Measurements from ENCODE around the gene WDR72.

Gene WDR72

GRCh38 chr15:53681056-53681455 lies 78.4 kb downstream of the WDR72 start:
- TF ChIP-seq, protein P1, sequence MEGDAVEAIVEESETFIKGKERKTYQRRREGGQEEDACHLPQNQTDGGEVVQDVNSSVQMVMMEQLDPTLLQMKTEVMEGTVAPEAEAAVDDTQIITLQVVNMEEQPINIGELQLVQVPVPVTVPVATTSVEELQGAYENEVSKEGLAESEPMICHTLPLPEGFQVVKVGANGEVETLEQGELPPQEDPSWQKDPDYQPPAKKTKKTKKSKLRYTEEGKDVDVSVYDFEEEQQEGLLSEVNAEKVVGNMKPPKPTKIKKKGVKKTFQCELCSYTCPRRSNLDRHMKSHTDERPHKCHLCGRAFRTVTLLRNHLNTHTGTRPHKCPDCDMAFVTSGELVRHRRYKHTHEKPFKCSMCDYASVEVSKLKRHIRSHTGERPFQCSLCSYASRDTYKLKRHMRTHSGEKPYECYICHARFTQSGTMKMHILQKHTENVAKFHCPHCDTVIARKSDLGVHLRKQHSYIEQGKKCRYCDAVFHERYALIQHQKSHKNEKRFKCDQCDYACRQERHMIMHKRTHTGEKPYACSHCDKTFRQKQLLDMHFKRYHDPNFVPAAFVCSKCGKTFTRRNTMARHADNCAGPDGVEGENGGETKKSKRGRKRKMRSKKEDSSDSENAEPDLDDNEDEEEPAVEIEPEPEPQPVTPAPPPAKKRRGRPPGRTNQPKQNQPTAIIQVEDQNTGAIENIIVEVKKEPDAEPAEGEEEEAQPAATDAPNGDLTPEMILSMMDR (IDR thresholded peaks at IDR 0.05; ENCODE audit: low read length, missing control alignments): no peak
- DNase-seq (ENCODE audit: low read depth): no peak
- H3K4me3 ChIP-seq (replicated peaks; ENCODE audit: low read depth, low read length): no peak overlapping the region

DNA sequence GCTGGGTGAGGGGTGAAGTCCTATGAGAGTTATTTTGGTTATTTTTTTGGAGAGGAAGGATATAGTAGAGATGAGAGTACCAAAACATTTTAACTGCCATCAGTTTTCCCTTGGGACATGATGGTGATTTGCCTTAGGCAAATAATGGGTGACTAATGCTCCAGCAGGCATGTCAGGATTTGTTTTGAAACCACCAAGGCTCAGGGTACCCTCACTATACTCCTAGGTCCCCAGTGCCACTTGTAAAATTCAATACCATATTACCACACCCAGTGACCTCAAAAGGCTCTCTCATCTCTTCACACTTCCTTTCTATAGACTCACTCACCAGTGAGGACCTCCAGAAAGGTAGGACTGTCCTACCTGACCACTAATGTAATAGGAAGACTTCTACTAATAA lies 83.6 kb downstream of the WDR72 start:
- H3K4me3 ChIP-seq (replicated peaks; ENCODE audit: low read depth, low read length): no peak overlapping the region
- TF ChIP-seq, protein P1 (IDR thresholded peaks at IDR 0.05; ENCODE audit: low read length, missing control alignments): no peak
- no peak for DNase-seq (ENCODE audit: low read depth)

DNA sequence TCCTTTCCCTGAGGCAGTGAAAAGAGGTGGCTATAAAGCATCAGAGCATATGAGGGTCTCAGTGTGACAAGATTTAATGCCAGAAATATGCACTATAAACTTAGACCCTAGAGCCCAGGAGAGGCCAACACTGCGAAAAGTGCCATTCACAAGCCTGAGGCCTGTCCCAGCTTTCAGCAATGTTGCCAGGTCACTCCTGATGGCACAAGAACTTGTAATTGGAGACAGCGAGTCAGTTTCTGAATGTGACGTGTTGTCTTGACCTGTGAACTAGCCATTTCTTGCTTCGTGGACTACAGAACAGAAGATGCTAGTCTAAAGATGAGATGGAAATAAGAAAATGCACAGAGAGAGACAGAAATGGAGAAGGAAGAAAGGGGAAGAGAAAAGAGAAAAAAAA lies 87.9 kb downstream of the WDR72 start:
- H3K4me3 ChIP-seq (replicated peaks; ENCODE audit: low read depth, low read length): no peak overlapping the region
- TF ChIP-seq, protein P1 (IDR thresholded peaks at IDR 0.05; ENCODE audit: low read length, missing control alignments): no peak
- DNase-seq (ENCODE audit: low read depth): no peak

GRCh38 chr15:53670701-53671100 lies 88.8 kb downstream of the WDR72 start:
- H3K4me3 ChIP-seq (replicated peaks; ENCODE audit: low read depth, low read length): no peak overlapping the region
- no peak for DNase-seq (ENCODE audit: low read depth)
- TF ChIP-seq, protein P1 (IDR thresholded peaks at IDR 0.05; ENCODE audit: low read length, missing control alignments): no peak

DNA sequence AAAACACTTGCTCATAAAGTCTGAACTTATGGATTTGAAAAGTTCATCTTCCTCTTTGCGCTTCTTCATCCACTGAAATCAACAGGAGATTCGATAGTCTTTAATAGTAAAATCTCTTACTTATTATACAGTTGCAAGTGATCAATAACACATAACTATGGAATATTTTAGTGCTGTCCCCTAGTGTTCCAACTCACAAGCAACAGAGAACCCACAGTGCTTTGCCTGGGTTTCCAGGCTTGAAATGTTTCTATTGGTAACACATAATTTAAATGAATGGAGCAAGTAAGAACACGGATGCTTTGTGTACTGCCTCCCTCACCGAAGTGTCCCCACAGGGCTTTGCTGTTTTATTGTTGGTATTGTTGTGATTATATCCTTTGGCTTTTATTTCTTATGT lies 93.5 kb downstream of the WDR72 start:
- DNase-seq (ENCODE audit: low read depth): no peak
- TF ChIP-seq, protein P1 (IDR thresholded peaks at IDR 0.05; ENCODE audit: low read length, missing control alignments): no peak
- H3K4me3 ChIP-seq (replicated peaks; ENCODE audit: low read depth, low read length): no peak overlapping the region

DNA sequence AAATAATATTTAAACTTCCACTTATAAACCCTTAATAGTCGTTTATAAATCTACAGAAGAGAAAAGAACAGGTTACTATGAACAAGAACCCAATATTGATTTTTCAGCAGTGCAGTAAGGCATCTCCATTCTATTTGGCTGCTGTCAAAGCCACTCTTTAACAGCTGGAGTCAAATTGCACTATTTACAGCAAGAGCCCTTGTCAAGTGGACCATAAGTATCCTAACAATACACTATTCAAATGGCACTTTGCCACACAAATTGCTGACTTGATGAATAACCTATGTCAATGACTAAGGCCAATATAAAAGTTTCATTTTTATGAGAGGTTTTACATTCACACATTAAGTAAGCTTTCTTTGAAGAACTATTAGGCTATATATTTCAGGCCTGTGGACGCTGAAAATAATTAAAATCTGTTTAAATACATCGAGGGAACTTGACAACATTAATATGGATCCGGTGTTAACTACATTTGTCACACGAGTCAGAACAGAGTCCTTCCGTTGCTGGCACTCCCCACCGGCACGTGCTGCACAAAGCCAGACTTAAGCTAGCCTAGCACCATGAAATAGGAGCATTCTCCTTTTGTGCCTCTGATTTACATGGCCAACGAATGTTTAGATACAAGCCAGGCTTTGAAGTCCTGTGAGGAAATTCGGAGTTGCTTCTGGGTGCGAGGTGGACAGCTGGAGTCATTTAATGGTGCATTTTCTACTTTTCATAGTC lies 100.5 kb downstream of the WDR72 start:
- no peak for DNase-seq (ENCODE audit: low read depth)
- TF ChIP-seq, protein P1 (IDR thresholded peaks at IDR 0.05; ENCODE audit: low read length, missing control alignments): no peak
- no peak overlapping the region for H3K4me3 ChIP-seq (replicated peaks; ENCODE audit: low read depth, low read length)

GRCh38 chr15:53658255-53658654 lies 101.2 kb downstream of the WDR72 start:
- H3K4me3 ChIP-seq (replicated peaks; ENCODE audit: low read depth, low read length): no peak overlapping the region
- TF ChIP-seq, protein P1 (IDR thresholded peaks at IDR 0.05; ENCODE audit: low read length, missing control alignments): no peak
- no peak for DNase-seq (ENCODE audit: low read depth)

Measured in fibroblast of pulmonary artery (primary cell).